ENCODE results near the gene SIM1.

Gene SIM1

GRCh38 chr6:100453701-100454521, 10.8 kb downstream of the SIM1 start:
- Histone ChIP-seq H3K4me1 (ENCODE audit: control insufficient read depth, insufficient read depth, low read depth, low read length) (peaks cover 25% of the 10 kb centered on the region), H3K23ac (ENCODE audit: low read length in 2 of 2) (no peak overlapping the region), H3K9ac (ENCODE audit: low read length) (no peak overlapping the region), H2BK12ac (ENCODE audit: low read length in 2 of 2) (no peak overlapping the region), H4K91ac (ENCODE audit: low read length) (no peak overlapping the region), H3K4ac (ENCODE audit: low read depth in 1 of 2, low read length in 2 of 2) (no peak overlapping the region), H3K27me3 (ENCODE audit: control insufficient read depth in 1 of 2, insufficient read depth in 1 of 2, low read length in 2 of 2) (peaks cover 41 to 98% of the 10 kb centered on the region in 2 experiments), H3K4me3 (ENCODE audit: insufficient read depth in 1 of 2, low read depth in 1 of 2, low read length in 2 of 2) (no peak overlapping the region), H3K18ac (ENCODE audit: low read depth in 1 of 2, low read length in 2 of 2) (no peak overlapping the region), H3K79me1 (replicated peaks; ENCODE audit: low read length, poor library complexity, severe bottlenecking) (no peaks in the 10 kb centered on the region), H2BK15ac (ENCODE audit: low read depth, poor library complexity, severe bottlenecking) (no peak overlapping the region), H2BK120ac (ENCODE audit: low read depth, low read length) (no peak overlapping the region), H3K9me3 (ENCODE audit: control insufficient read depth, low read length) (peaks cover 8% of the 10 kb centered on the region), H4K8ac (ENCODE audit: low read length) (no peak overlapping the region), H3K27ac (ENCODE audit: low read length, poor library complexity, severe bottlenecking) (no peak overlapping the region), H3K14ac (ENCODE audit: low read length in 2 of 2) (no peak overlapping the region), H2AK5ac (ENCODE audit: low read length, severe bottlenecking) (no peak overlapping the region), H2BK5ac (ENCODE audit: low read depth, low read length, poor library complexity, severe bottlenecking) (no peak overlapping the region), H3K4me2 (ENCODE audit: low read length, poor library complexity, severe bottlenecking) (no peak overlapping the region), H2AFZ (ENCODE audit: low read depth, low read length) (no peak overlapping the region), H3K36me3 (ENCODE audit: control insufficient read depth in 1 of 2, insufficient read depth in 2 of 2, low read depth in 1 of 2, low read length in 2 of 2) (peaks cover 0 to 21% of the 10 kb centered on the region in 2 experiments)
- peak; percentile 24 for DNase-seq
- WGBS = 12% methylated on average over 36 of the region's 36 CpGs

- Histone ChIP-seq H4K91ac (ENCODE audit: low read length) (no peak overlapping the region), H3K4me2 (ENCODE audit: low read length, poor library complexity, severe bottlenecking) (no peak overlapping the region), H3K23ac (ENCODE audit: low read length in 2 of 2) (no peak overlapping the region), H2BK15ac (ENCODE audit: low read depth, poor library complexity, severe bottlenecking) (no peak overlapping the region), H4K8ac (ENCODE audit: low read length) (no peak overlapping the region), H3K27ac (ENCODE audit: low read length, poor library complexity, severe bottlenecking) (no peak overlapping the region), H3K14ac (ENCODE audit: low read length in 2 of 2) (no peak overlapping the region), H2AFZ (ENCODE audit: low read depth, low read length) (no peak overlapping the region), H2AK5ac (ENCODE audit: low read length, severe bottlenecking) (no peak overlapping the region), H2BK120ac (ENCODE audit: low read depth, low read length) (no peak overlapping the region), H3K9ac (ENCODE audit: low read length) (no peak overlapping the region), H3K79me1 (replicated peaks; ENCODE audit: low read length, poor library complexity, severe bottlenecking) (no peaks in the 10 kb centered on the region), H3K9me3 (ENCODE audit: control insufficient read depth, low read length) (peaks cover 8% of the 10 kb centered on the region), H3K27me3 (ENCODE audit: control insufficient read depth in 1 of 2, insufficient read depth in 1 of 2, low read length in 2 of 2) (peaks cover 39 to 98% of the 10 kb centered on the region in 2 experiments), H3K4me1 (ENCODE audit: control insufficient read depth, insufficient read depth, low read depth, low read length) (peaks cover 23% of the 10 kb centered on the region), H3K36me3 (ENCODE audit: control insufficient read depth in 1 of 2, insufficient read depth in 2 of 2, low read depth in 1 of 2, low read length in 2 of 2) (peaks cover 0 to 29% of the 10 kb centered on the region in 2 experiments), H2BK12ac (ENCODE audit: low read length in 2 of 2) (no peak overlapping the region), H3K4ac (ENCODE audit: low read depth in 1 of 2, low read length in 2 of 2) (no peak overlapping the region), H3K18ac (ENCODE audit: low read depth in 1 of 2, low read length in 2 of 2) (no peak overlapping the region), H3K4me3 (ENCODE audit: insufficient read depth in 1 of 2, low read depth in 1 of 2, low read length in 2 of 2) (no peak overlapping the region), H2BK5ac (ENCODE audit: low read depth, low read length, poor library complexity, severe bottlenecking) (no peak overlapping the region)
- 32% methylated on average over 3 of the region's 3 CpGs for WGBS
- no peak for DNase-seq
These were observed 11.7 kb downstream of the SIM1 start for GRCh38 chr6:100452998-100453397.

- Histone ChIP-seq H4K91ac (ENCODE audit: low read length) (no peak overlapping the region), H4K8ac (ENCODE audit: low read length) (no peak overlapping the region), H3K36me3 (ENCODE audit: control insufficient read depth in 1 of 2, insufficient read depth in 2 of 2, low read depth in 1 of 2, low read length in 2 of 2) (peaks cover 0 to 43% of the 10 kb centered on the region in 2 experiments), H2AFZ (ENCODE audit: low read depth, low read length) (no peak overlapping the region), H3K9ac (ENCODE audit: low read length) (no peak overlapping the region), H3K4me1 (ENCODE audit: control insufficient read depth, insufficient read depth, low read depth, low read length) (peaks cover 27% of the 10 kb centered on the region), H2AK5ac (ENCODE audit: low read length, severe bottlenecking) (no peak overlapping the region), H3K79me1 (replicated peaks; ENCODE audit: low read length, poor library complexity, severe bottlenecking) (no peaks in the 10 kb centered on the region), H2BK5ac (ENCODE audit: low read depth, low read length, poor library complexity, severe bottlenecking) (no peak overlapping the region), H3K9me3 (ENCODE audit: control insufficient read depth, low read length) (peaks cover 2% of the 10 kb centered on the region), H3K14ac (ENCODE audit: low read length in 2 of 2) (no peak overlapping the region), H3K4ac (ENCODE audit: low read depth in 1 of 2, low read length in 2 of 2) (no peak overlapping the region), H3K4me2 (ENCODE audit: low read length, poor library complexity, severe bottlenecking) (no peak overlapping the region), H2BK120ac (ENCODE audit: low read depth, low read length) (no peak overlapping the region), H3K23ac (ENCODE audit: low read length in 2 of 2) (no peak overlapping the region), H3K18ac (ENCODE audit: low read depth in 1 of 2, low read length in 2 of 2) (no peak overlapping the region), H3K27ac (ENCODE audit: low read length, poor library complexity, severe bottlenecking) (no peak overlapping the region), H3K4me3 (ENCODE audit: insufficient read depth in 1 of 2, low read depth in 1 of 2, low read length in 2 of 2) (no peak overlapping the region), H2BK15ac (ENCODE audit: low read depth, poor library complexity, severe bottlenecking) (no peak overlapping the region), H3K27me3 (ENCODE audit: control insufficient read depth in 1 of 2, insufficient read depth in 1 of 2, low read length in 2 of 2) (peaks cover 36 to 98% of the 10 kb centered on the region in 2 experiments), H2BK12ac (ENCODE audit: low read length in 2 of 2) (no peak overlapping the region)
- DNase-seq = no peak
- WGBS = 22% methylated on average over 1 of the region's 1 CpG
These were observed 13.1 kb downstream of the SIM1 start for GRCh38 chr6:100451577-100451976.

- H3K4me2 ChIP-seq (ENCODE audit: low read length, poor library complexity, severe bottlenecking) = no peak overlapping the region
- no peak overlapping the region for H3K23ac ChIP-seq (ENCODE audit: low read length in 2 of 2)
- H2AK5ac ChIP-seq (ENCODE audit: low read length, severe bottlenecking) = no peak overlapping the region
- no peak overlapping the region for H2BK5ac ChIP-seq (ENCODE audit: low read depth, low read length, poor library complexity, severe bottlenecking)
- H3K79me1 ChIP-seq (replicated peaks; ENCODE audit: low read length, poor library complexity, severe bottlenecking) = no peaks in the 10 kb centered on the region
- H2BK15ac ChIP-seq (ENCODE audit: low read depth, poor library complexity, severe bottlenecking) = no peak overlapping the region
- no peak overlapping the region for H2BK12ac ChIP-seq (ENCODE audit: low read length in 2 of 2)
- H3K27me3 ChIP-seq (ENCODE audit: control insufficient read depth in 1 of 2, insufficient read depth in 1 of 2, low read length in 2 of 2) = peaks cover 15 to 80% of the 10 kb centered on the region in 2 experiments
- DNase-seq = no peak
- H4K91ac ChIP-seq (ENCODE audit: low read length) = no peak overlapping the region
- no peak overlapping the region for H3K4me3 ChIP-seq (ENCODE audit: insufficient read depth in 1 of 2, low read depth in 1 of 2, low read length in 2 of 2)
- no peak overlapping the region for H3K9ac ChIP-seq (ENCODE audit: low read length)
- no peak overlapping the region for H3K18ac ChIP-seq (ENCODE audit: low read depth in 1 of 2, low read length in 2 of 2)
- H3K14ac ChIP-seq (ENCODE audit: low read length in 2 of 2) = no peak overlapping the region
- peaks cover 0 to 48% of the 10 kb centered on the region in 2 experiments for H3K36me3 ChIP-seq (ENCODE audit: control insufficient read depth in 1 of 2, insufficient read depth in 2 of 2, low read depth in 1 of 2, low read length in 2 of 2)
- no peak overlapping the region for H2BK120ac ChIP-seq (ENCODE audit: low read depth, low read length)
- no peak overlapping the region for H4K8ac ChIP-seq (ENCODE audit: low read length)
- H3K4me1 ChIP-seq (ENCODE audit: control insufficient read depth, insufficient read depth, low read depth, low read length) = peaks cover 25% of the 10 kb centered on the region
- no peak overlapping the region for H3K4ac ChIP-seq (ENCODE audit: low read depth in 1 of 2, low read length in 2 of 2)
- no peak overlapping the region for H3K27ac ChIP-seq (ENCODE audit: low read length, poor library complexity, severe bottlenecking)
- no peak overlapping the region for H2AFZ ChIP-seq (ENCODE audit: low read depth, low read length)
- WGBS = 11% methylated on average over 38 of the region's 38 CpGs
- no peaks in the 10 kb centered on the region for H3K9me3 ChIP-seq (ENCODE audit: control insufficient read depth, low read length)
These were observed 15.5 kb downstream of the SIM1 start for GRCh38 chr6:100449239-100449691.
